HFFc6 (cell line): Measurements from ENCODE around the gene VWCE. TPM values are rescaled to one million over a fixed set of nuclear protein-coding genes. Genes with fewer than 3 reads are reported as not detected.

Experiments used
- DNase-seq: peaks from one replicate; pipeline ENCODE4 v3.0.0-alpha.2; 2018
- H3K27ac Mint-ChIP-seq: 2 replicates; pipeline ENCODE4 v1.8.0; 2020; ENCODE audit warnings: mild to moderate bottlenecking, mixed read lengths
- H3K27me3 Mint-ChIP-seq: 2 replicates; pipeline ENCODE4 v1.8.0; 2021; ENCODE audit warnings: mild to moderate bottlenecking, moderate library complexity, mixed read lengths; ENCODE audit not compliant: insufficient read depth
- H3K36me3 Mint-ChIP-seq: 2 replicates; pipeline ENCODE4 v1.8.0; 2021; ENCODE audit warnings: low read depth, mixed read lengths
- H3K4me1 Mint-ChIP-seq: 2 replicates; pipeline ENCODE4 v1.8.0; 2020; ENCODE audit warnings: low read depth, mixed read lengths
- H3K4me3 Mint-ChIP-seq: 2 replicates; pipeline ENCODE4 v1.8.0; 2020; ENCODE audit warnings: mild to moderate bottlenecking, moderate library complexity, mixed read lengths
- H3K9me3 Mint-ChIP-seq: 2 replicates; pipeline ENCODE4 v1.8.0; 2020; ENCODE audit warnings: mild to moderate bottlenecking, mixed read lengths
- CTCF ChIP-seq: fragments of 200-600 bp; sonication (generic); IDR thresholded peaks from 2 replicates; pipeline ENCODE4 v1.5.0; 2021; ENCODE audit warnings: antibody characterized with exemption, mild to moderate bottlenecking
- total RNA-seq, 6 experiments: library from RNA; stranded (reverse); fragmentation: NEBNext Ultra II Directional; extraction: Animal tissue kit (Norgen Biotek cat#: 25700); gene quantifications; 2 replicates in 1 of 6; 3 replicates in 5 of 6; pipeline ENCODE4 v1.2.3, GENCODE V29; 2021

The VWCE gene
- total RNA-seq, 6 experiments from 2014 or later: 0.47 to 1.5 (median 0.74) TPM

GRCh38 chr11:61298663-61299244 lies 3.6 kb upstream of the VWCE start:
- no peak overlapping the region for H3K4me3 Mint-ChIP-seq
- peaks cover 6% of the 10 kb centered on the region for H3K27me3 Mint-ChIP-seq
- no peak for DNase-seq
- H3K9me3 Mint-ChIP-seq: no peaks in the 10 kb centered on the region
- peaks cover 36% of the 10 kb centered on the region for H3K36me3 Mint-ChIP-seq
- no peak for TF ChIP-seq CTCF
- peak overlapping the region; percentile 92 for H3K27ac Mint-ChIP-seq
- peaks cover 31% of the 10 kb centered on the region for H3K4me1 Mint-ChIP-seq

GRCh38 chr11:61297746-61298145 lies 2.6 kb upstream of the VWCE start:
- Mint-ChIP-seq H3K36me3 (peaks cover 34% of the 10 kb centered on the region), H3K27ac (peak overlapping the region; percentile 92), H3K4me3 (peak overlapping the region; percentile 36), H3K9me3 (no peaks in the 10 kb centered on the region), H3K27me3 (peaks cover 6% of the 10 kb centered on the region), H3K4me1 (peaks cover 37% of the 10 kb centered on the region)
- peak; percentile 85 for DNase-seq
- TF ChIP-seq CTCF: no peak

- Mint-ChIP-seq H3K4me3 (peak overlapping the region; percentile 36), H3K9me3 (no peaks in the 10 kb centered on the region), H3K27me3 (peaks cover 6% of the 10 kb centered on the region), H3K27ac (peak overlapping the region; percentile 92), H3K4me1 (peaks cover 37% of the 10 kb centered on the region), H3K36me3 (peaks cover 33% of the 10 kb centered on the region)
- DNase-seq: peak; percentile 54
- no peak for TF ChIP-seq CTCF
These were observed 2.2 kb upstream of the VWCE start for GRCh38 chr11:61297341-61297740.

DNA sequence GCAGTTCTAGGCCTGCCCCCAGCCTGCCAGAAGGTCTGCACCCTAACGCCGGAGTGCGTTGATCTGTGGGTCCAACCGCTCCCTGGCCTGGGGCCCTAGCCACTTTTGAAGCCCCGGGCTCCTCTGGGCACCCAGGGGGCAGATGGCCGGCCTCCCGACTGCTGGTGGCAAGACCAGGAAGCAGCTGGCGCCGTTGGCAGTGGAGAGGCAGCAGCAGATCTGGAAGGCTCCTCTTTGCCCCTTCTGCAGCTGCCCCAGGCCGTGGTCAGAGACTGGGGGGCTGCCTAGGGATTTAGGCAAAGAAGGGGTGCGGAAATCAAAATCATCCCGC lies 445 bp upstream of the VWCE start:
- no peak for DNase-seq
- Mint-ChIP-seq H3K4me1 (peaks cover 37% of the 10 kb centered on the region), H3K27me3 (peaks cover 6% of the 10 kb centered on the region), H3K4me3 (no peak overlapping the region), H3K36me3 (peaks cover 17% of the 10 kb centered on the region), H3K9me3 (no peaks in the 10 kb centered on the region), H3K27ac (no peak overlapping the region; the same call in 1 of the 2 replicates)
- no peak for TF ChIP-seq CTCF

DNA sequence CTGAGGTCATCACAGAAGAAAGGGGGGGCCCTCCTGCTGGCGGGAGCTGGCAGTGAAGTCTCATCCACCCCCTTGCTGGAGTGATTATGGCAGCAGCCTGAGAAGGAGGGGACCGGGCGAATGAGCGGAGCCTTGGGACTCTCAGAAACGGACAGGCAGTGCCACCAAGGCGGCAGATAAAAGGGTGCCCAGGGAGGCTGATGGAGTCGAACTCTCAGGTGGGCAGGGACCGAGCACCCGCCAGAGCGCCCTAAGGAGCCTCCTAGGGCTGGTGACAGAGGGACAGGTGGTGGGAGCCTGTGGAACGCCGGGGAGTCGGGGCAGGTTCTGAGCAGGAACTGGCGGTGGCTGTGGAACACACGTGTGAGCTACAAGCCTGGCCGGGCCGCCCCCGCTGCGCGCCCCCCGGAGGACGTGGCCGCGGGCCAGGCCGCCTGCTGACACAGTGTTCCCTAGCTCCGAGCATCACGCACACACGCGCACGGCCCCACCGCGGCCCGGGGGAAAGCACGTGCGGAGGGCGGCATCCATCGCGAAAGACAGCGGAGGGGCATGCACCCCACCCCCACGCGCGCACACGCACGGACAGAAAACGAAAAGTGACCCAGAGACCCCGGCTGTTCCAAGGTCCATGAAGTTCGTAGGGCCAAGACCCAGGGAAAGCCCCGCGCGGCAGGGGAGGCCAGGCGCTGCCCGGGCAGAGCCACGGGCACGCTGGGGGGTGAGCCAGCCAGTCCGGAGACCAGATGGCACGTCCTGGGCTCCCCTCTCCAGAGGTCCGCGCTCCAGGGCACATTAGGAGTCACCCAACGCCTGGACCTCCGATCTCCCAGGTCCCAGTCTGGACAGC lies 1.0 kb downstream of the VWCE start:
- DNase-seq: peak; percentile 52
- peak; percentile 63 for TF ChIP-seq CTCF

More for the DNA sequence above, 1.0 kb downstream of the VWCE start:
- Mint-ChIP-seq H3K36me3 (peaks cover 6% of the 10 kb centered on the region), H3K4me3 (peak overlapping the region; percentile 89), H3K9me3 (no peaks in the 10 kb centered on the region), H3K27me3 (peaks cover 2% of the 10 kb centered on the region), H3K4me1 (peaks cover 34% of the 10 kb centered on the region), H3K27ac (peak overlapping the region; percentile 84)
